22Rv1 (cell line): Measurements from ENCODE around the gene ITPR2.

Experiments used
- CTCF ChIP-seq: fragments of 450-650 bp; IDR thresholded peaks from 2 replicates; pipeline ENCODE4 v1.5.1; 2017; ENCODE audit warnings: mild to moderate bottlenecking
- ZFX ChIP-seq: fragments of 450-650 bp; IDR thresholded peaks from 2 replicates; pipeline ENCODE4 v1.6.1; 2017; ENCODE audit warnings: antibody characterized with exemption, borderline replicate concordance

DNA sequence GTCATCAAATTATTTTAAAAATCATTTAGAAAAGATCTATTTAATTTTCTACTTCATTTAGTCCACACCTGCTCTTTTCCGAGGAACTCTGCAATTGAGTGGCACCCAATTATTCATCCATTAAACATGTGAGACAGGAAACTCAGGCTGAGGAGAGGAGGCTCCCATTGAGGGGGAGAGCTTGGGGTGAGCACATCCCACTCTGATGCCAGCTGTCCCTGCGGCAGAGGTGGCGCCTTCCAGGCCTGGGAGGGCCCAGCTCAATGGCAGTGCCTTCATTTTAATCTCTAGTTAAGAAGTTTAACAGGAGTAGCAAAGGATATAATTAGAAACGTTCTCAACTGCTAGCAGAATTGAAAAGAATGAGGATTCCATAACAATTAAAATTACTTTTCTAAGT is 92.0 kb downstream of the ITPR2 start:
- TF ChIP-seq CTCF: no peak
- no peak for TF ChIP-seq ZFX
